Liver (tissue), 9 donors: ENCODE data around the gene ANKRD16. TPM values are rescaled to one million over a fixed set of nuclear protein-coding genes. Genes with fewer than 3 reads are reported as not detected.

Experiments used
- DNase-seq: peaks from one replicate; pipeline ENCODE4 v3.0.0-alpha.2; 2017; ENCODE audit warnings: low spot score
- H3K27ac ChIP-seq, 2 donors: one replicate each; pipeline ENCODE4 v1.7.0; 2013; ENCODE audit warnings: inconsistent platforms in 2 of 2, low read length in 2 of 2, control low read depth in 1 of 2, low read depth in 1 of 2, mild to moderate bottlenecking in 1 of 2
- H3K27me3 ChIP-seq, 4 donors: one replicate each; pipeline versions ENCODE4 v1.6.1 to v1.7.0; 2013; ENCODE audit warnings: low read length in 3 of 4, inconsistent platforms in 1 of 4, mild to moderate bottlenecking in 1 of 4, moderate library complexity in 1 of 4; ENCODE audit not compliant: control insufficient read depth in 4 of 4, insufficient read depth in 4 of 4
- H3K36me3 ChIP-seq, 4 donors: one replicate each; pipeline versions ENCODE4 v1.6.1 to v1.7.0; 2013; ENCODE audit warnings: low read length in 3 of 4, mild to moderate bottlenecking in 3 of 4, low read depth in 1 of 4, moderate library complexity in 1 of 4; ENCODE audit not compliant: control insufficient read depth in 4 of 4, insufficient read depth in 3 of 4
- H3K4me1 ChIP-seq, 4 donors: one replicate each; pipeline versions ENCODE4 v1.6.1 to v1.7.0; 2013; ENCODE audit warnings: low read length in 3 of 4, mild to moderate bottlenecking in 3 of 4, moderate library complexity in 1 of 4; ENCODE audit not compliant: control insufficient read depth in 4 of 4, insufficient read depth in 4 of 4
- H3K4me3 ChIP-seq, 3 donors: one replicate each; pipeline versions ENCODE4 v1.6.1 to v1.7.0; 2013; ENCODE audit warnings: low read length in 3 of 3, control low read depth in 1 of 3, low read depth in 1 of 3, mild to moderate bottlenecking in 1 of 3
- H3K9ac ChIP-seq, 2 donors: one replicate each; pipeline ENCODE4 v1.7.0; 2013; ENCODE audit warnings: low read length in 2 of 2, mild to moderate bottlenecking in 2 of 2, moderate library complexity in 2 of 2, control low read depth in 1 of 2, low read depth in 1 of 2
- H3K9me3 ChIP-seq, 4 donors: one replicate each; pipeline versions ENCODE4 v1.6.1 to v1.7.0; 2013; ENCODE audit warnings: low read length in 3 of 4; ENCODE audit not compliant: control insufficient read depth in 4 of 4
- ATF3 ChIP-seq: IDR thresholded peaks from 2 replicates; pipeline ENCODE4 v1.6.1; 2016; ENCODE audit warnings: antibody characterized with exemption
- CTCF ChIP-seq: fragments of 150-350 bp; IDR thresholded peaks from 2 replicates; pipeline ENCODE4 v1.5.1; 2017; ENCODE audit warnings: improper control_type of control experiment, low read depth, low read length; ENCODE audit not compliant: missing input control
- EGR1 ChIP-seq, 2 donors: IDR thresholded peaks; 2 replicates each; pipeline ENCODE4 v1.6.1; 2016 to 2018; ENCODE audit warnings: antibody characterized with exemption in 2 of 2, low read depth in 2 of 2
- FOXA1 ChIP-seq: IDR thresholded peaks from 2 replicates; pipeline ENCODE4 v1.6.1; 2016; ENCODE audit warnings: antibody characterized with exemption
- FOXA2 ChIP-seq: IDR thresholded peaks from 2 replicates; pipeline ENCODE4 v1.6.1; 2016; ENCODE audit warnings: antibody characterized with exemption
- GABPA ChIP-seq, 2 donors: IDR thresholded peaks in 1 of 2; conservative IDR thresholded peaks in 1 of 2; 2 replicates each; pipeline ENCODE4 v1.6.1; 2016; ENCODE audit warnings: antibody characterized with exemption in 2 of 2, mild to moderate bottlenecking in 1 of 2, moderate library complexity in 1 of 2
- HNF4A ChIP-seq, 2 donors: conservative IDR thresholded peaks; 2 replicates each; pipeline ENCODE4 v1.6.1; 2016; ENCODE audit warnings: antibody characterized with exemption in 2 of 2, mild to moderate bottlenecking in 2 of 2
- HNF4G ChIP-seq: IDR thresholded peaks from 2 replicates; pipeline ENCODE4 v1.6.1; 2016; ENCODE audit warnings: antibody characterized with exemption
- JUND ChIP-seq, 2 donors: IDR thresholded peaks; 2 replicates each; pipeline ENCODE4 v1.6.1; 2016; ENCODE audit warnings: antibody characterized with exemption in 2 of 2
- MAX ChIP-seq: IDR thresholded peaks from 2 replicates; pipeline ENCODE4 v1.6.1; 2016; ENCODE audit warnings: antibody characterized with exemption
- NR2F2 ChIP-seq: IDR thresholded peaks from 2 replicates; pipeline ENCODE4 v1.6.1; 2016; ENCODE audit warnings: antibody characterized with exemption
- RAD21 ChIP-seq, 2 donors: IDR thresholded peaks; 2 replicates each; pipeline ENCODE4 v1.6.1; 2016; ENCODE audit warnings: antibody characterized with exemption in 2 of 2, mild to moderate bottlenecking in 2 of 2
- REST ChIP-seq: IDR thresholded peaks from 2 replicates; pipeline ENCODE4 v1.6.1; 2016; ENCODE audit warnings: antibody characterized with exemption, mild to moderate bottlenecking
- RXRA ChIP-seq, 2 donors: IDR thresholded peaks; 2 replicates each; pipeline ENCODE4 v1.6.1; 2017 to 2018; ENCODE audit warnings: antibody characterized with exemption in 2 of 2, mild to moderate bottlenecking in 1 of 2
- SP1 ChIP-seq: IDR thresholded peaks from 2 replicates; pipeline ENCODE4 v1.6.1; 2018; ENCODE audit warnings: antibody characterized with exemption, mild to moderate bottlenecking
- TAF1 ChIP-seq: conservative IDR thresholded peaks from 2 replicates; pipeline ENCODE4 v1.6.1; 2016; ENCODE audit warnings: antibody characterized with exemption, mild to moderate bottlenecking
- YY1 ChIP-seq: IDR thresholded peaks from 2 replicates; pipeline ENCODE4 v1.6.1; 2016; ENCODE audit warnings: antibody characterized with exemption, mild to moderate bottlenecking
- ZBTB33 ChIP-seq: IDR thresholded peaks from 2 replicates; pipeline ENCODE4 v1.6.1; 2016; ENCODE audit warnings: antibody characterized with exemption
- WGBS: extraction: QIAGEN DNeasy Blood & Tissue Kit; methylation state at CpG from one replicate; pipeline ENCODE4 v1.1.7; 2013; 5-methylcytosine and 5-hydroxymethylcytosine counted together
- polyA plus RNA-seq, 2 donors: library from polyadenylated mRNA; stranded (reverse) in 1 of 2; unstranded in 1 of 2; fragments of 200-250 nt in 1 of 2; fragments of >200 nt in 1 of 2; fragmentation: Nextera tagmentation in 1 of 2; extraction: Ambion mirVana in 1 of 2; gene quantifications; one replicate each; pipeline versions ENCODE4 v1.2.1 to v1.2.3, GENCODE V29; 2013 to 2015
- total RNA-seq, 2 donors: library from RNA; depleted of rRNA; stranded (reverse); fragments of >200 nt; gene quantifications; one replicate each; pipeline ENCODE4 v1.2.3, GENCODE V29; 2014
- donor health status: healthy.
- donor health status: healthy.
- donor health status: healthy.
- donor health status: healthy.
- donor health status: healthy.

Gene ANKRD16
- total and polyA plus RNA-seq, 4 donors = 1.1 to 3.6 (median 2.3) TPM

GRCh38 chr10:5897504-5897903 is 7.8 kb upstream of the ANKRD16 start:
- H3K36me3 ChIP-seq = peaks cover 5 to 26% (median 16%) of the 10 kb centered on the region in 4 donors

More at GRCh38 chr10:5897504-5897903, 7.8 kb upstream of the ANKRD16 start:
- peaks cover 0 to 4% (median 0%) of the 10 kb centered on the region in 4 donors for H3K9me3 ChIP-seq
- H3K27ac ChIP-seq = no peak overlapping the region
- no peak overlapping the region for H3K9ac ChIP-seq
- no peak overlapping the region for H3K4me3 ChIP-seq
- TF ChIP-seq RAD21 (IDR thresholded peaks at IDR 0.05) = no peak
- TF ChIP-seq JUND (IDR thresholded peaks at IDR 0.05) = no peak
- TF ChIP-seq ATF3 = no peak
- TF ChIP-seq ZBTB33 = no peak
- TF ChIP-seq REST = no peak
- TF ChIP-seq YY1 = no peak
- no peak for TF ChIP-seq CTCF
- no peak for TF ChIP-seq TAF1
- no peak for TF ChIP-seq SP1
- no peak for TF ChIP-seq EGR1 (IDR thresholded peaks at IDR 0.05; ENCODE audit: low read depth in 2 of 2)
- no peak for TF ChIP-seq RXRA (IDR thresholded peaks at IDR 0.05)
- no peak for TF ChIP-seq HNF4A (conservative IDR thresholded peaks at IDR 0.05)
- no peak for TF ChIP-seq FOXA1
- no peak for TF ChIP-seq FOXA2
- TF ChIP-seq HNF4G = no peak
- TF ChIP-seq NR2F2 = no peak
- no peak for TF ChIP-seq GABPA (IDR thresholded peaks at IDR 0.05 in 1 of 2, conservative IDR thresholded peaks at IDR 0.05 in 1 of 2)
- TF ChIP-seq MAX = no peak
- H3K4me1 ChIP-seq = peaks cover 0 to 2% (median under 1%) of the 10 kb centered on the region in 4 donors
- DNase-seq = no peak
- no peaks in the 10 kb centered on the region for H3K27me3 ChIP-seq
- 89% methylated on average over 8 of the region's 8 CpGs for WGBS
